HG02970 (cell line): ENCODE data around the gene ARRDC2.
"Not testable (repeated sequence)": the region's sequence is repeated elsewhere in the genome, so short reads cannot be mapped to it uniquely, and the experiment has no call there.

ENCODE experiments used
- ATAC-seq: cut with Tn5 transposase; IDR thresholded peaks from one replicate; pipeline ENCODE4 v1.9.1; 2021; ENCODE audit warnings: mild to moderate bottlenecking, moderate library complexity, moderate number of reproducible peaks; ENCODE audit not compliant: unreplicated experiment, low FRiP score

The ARRDC2 gene

GRCh38 chr19:17988161-17988560 is 19.8 kb upstream of the ARRDC2 start:
- no peak for ATAC-seq

- no peak for ATAC-seq
Observed at GRCh38 chr19:17989425-17990094, 18.4 kb upstream of the ARRDC2 start.

GRCh38 chr19:17993076-17993813 is 14.7 kb upstream of the ARRDC2 start:
- no peak for ATAC-seq

GRCh38 chr19:17996826-17997316 is 11.1 kb upstream of the ARRDC2 start:
- no peak for ATAC-seq

- ATAC-seq = no peak
Observed at GRCh38 chr19:17997969-17998826, 9.8 kb upstream of the ARRDC2 start.

- ATAC-seq = no peak
Observed at GRCh38 chr19:17998827-17999150, 9.2 kb upstream of the ARRDC2 start.

GRCh38 chr19:17999684-18000479 is 8.1 kb upstream of the ARRDC2 start:
- ATAC-seq = no peak

GRCh38 chr19:18000480-18000914 is 7.5 kb upstream of the ARRDC2 start:
- no peak for ATAC-seq

- peak; percentile 73 for ATAC-seq
Observed at GRCh38 chr19:18000915-18001776, 6.8 kb upstream of the ARRDC2 start.

- no peak for ATAC-seq
Observed at GRCh38 chr19:18001777-18002345, 6.1 kb upstream of the ARRDC2 start.

- no peak for ATAC-seq
Observed at GRCh38 chr19:18002347-18002850, 5.6 kb upstream of the ARRDC2 start.

GRCh38 chr19:18005750-18006149 is 2.2 kb upstream of the ARRDC2 start:
- ATAC-seq = not testable (repeated sequence)

GRCh38 chr19:18007044-18007916 is 690 bp upstream of the ARRDC2 start:
- ATAC-seq = peak; percentile 53

GRCh38 chr19:18008814-18009213 is 844 bp downstream of the ARRDC2 start:
- ATAC-seq = no peak

- no peak for ATAC-seq
Observed at GRCh38 chr19:18009412-18010066, 1.6 kb downstream of the ARRDC2 start.

- ATAC-seq = no peak
Observed at GRCh38 chr19:18010149-18010548, 2.2 kb downstream of the ARRDC2 start.
